ENCODE data around the gene GREB1.

GREB1 gene

DNA sequence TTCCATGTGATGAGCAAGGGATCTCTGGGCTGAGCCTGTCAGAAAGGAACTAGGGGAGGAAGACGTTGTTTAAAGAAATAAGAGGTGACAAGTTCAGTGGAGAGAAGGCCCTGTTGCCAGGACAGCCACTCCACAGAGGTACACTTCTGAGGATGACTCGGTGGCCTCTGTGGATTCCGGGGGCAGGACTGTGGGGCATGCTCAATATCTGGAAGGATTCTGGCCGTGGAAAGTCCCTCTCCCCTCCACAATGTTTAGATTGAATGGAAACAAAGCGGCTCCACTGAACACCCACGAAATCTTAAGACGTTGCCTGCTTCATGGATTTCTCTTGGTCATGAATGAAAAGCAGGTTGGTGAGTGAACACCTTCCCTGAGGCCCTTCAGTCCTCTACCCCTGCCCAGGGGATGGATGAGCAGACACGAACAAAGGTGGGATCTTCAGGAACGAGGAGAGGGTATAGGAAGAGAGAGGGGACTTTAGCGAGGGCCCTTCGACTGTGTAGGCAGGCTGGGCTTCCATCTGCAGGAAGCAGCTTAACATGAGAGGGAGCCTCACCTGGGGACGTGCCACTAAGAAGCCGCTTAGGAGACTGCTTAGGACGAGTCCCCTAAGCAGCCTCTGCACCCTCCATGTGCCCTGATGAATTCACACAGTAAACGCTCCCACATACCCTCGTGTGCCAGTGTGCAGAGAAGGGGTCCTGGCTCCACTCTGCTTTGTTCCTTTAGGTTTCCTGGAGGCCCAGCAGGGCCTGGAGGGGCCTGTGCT is 134.2 kb downstream of the GREB1 start:
- Histone ChIP-seq H3K4me1 (ENCODE audit: control insufficient read depth, insufficient read depth, low read length, poor library complexity, severe bottlenecking) (peaks cover 3% of the 10 kb centered on the region), H3K36me3 (ENCODE audit: control insufficient read depth, insufficient read depth, low read length) (no peaks in the 10 kb centered on the region), H3K27ac (ENCODE audit: low read depth, low read length, severe bottlenecking) (no peak overlapping the region), H3K4me3 (ENCODE audit: extremely low read depth, insufficient read depth, low read length, poor library complexity, severe bottlenecking) (no peak overlapping the region), H3K9me3 (ENCODE audit: control insufficient read depth, low read length) (peaks cover 4% of the 10 kb centered on the region)
- WGBS, 2 experiments (ENCODE audit: insufficient coverage in 2 of 2) = 92 to 95% methylated on average over 13 of the region's 16 CpGs

DNA sequence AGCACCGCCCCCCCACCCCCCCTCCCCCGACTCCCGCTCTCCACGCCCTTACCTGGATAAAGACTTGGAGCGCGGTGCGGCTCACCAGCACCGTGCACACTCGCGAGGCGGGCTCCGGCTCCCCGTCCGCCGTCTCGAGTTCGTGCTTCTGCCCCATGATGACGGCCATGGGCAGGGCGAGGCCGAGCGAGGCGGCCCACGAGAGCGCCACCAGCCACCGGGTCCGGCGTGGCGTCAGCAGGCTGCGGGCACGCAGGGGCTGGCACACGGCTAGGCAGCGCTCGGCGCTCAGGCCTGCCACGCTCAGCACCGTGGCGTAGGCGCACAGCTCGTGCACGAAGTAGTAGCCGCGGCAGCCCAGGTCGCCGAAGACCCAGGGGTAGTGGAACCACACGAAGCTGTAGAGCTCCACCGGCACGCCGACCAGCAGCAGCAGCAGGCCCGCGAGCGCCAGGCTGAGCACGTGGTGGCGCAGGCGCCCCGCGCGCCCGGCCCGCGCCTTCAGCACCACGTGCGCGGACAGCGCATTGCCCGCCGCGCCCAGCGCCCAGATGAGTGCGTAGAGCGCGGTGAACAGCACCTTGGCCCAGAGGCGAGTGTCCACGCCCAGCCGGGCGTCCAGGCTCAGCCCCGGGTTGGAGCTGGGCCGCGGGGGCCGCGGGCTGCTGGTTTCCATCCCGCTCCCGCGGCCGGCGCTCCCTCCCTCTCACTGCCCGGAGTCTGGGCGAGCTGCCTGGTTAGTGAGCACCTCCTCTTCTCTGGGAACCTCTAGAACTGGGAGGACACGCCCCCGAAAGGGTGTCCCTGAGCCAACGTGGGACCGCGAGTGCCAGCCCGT is 135.8 kb downstream of the GREB1 start, which contains the start of gene NTSR2:
NTSR2 (minus strand) TSS at position 742 of the 838 bp plus-strand sequence; CDS start at position 676, 66 bp downstream.
- Histone ChIP-seq H3K27ac (ENCODE audit: low read depth, low read length, severe bottlenecking) (no peak within 1 kb of the TSS), H3K36me3 (ENCODE audit: control insufficient read depth, insufficient read depth, low read length) (no peaks in the 10 kb centered on the region), H3K4me3 (ENCODE audit: extremely low read depth, insufficient read depth, low read length, poor library complexity, severe bottlenecking) (no peak within 1 kb of the TSS), H3K4me1 (ENCODE audit: control insufficient read depth, insufficient read depth, low read length, poor library complexity, severe bottlenecking) (peaks cover 3% of the 10 kb centered on the region), H3K9me3 (ENCODE audit: control insufficient read depth, low read length) (no peaks in the 10 kb centered on the region)
- 37 to 43% methylated on average over 70 to 90 of the region's 93 CpGs for WGBS, 2 experiments (ENCODE audit: insufficient coverage in 2 of 2)

DNA sequence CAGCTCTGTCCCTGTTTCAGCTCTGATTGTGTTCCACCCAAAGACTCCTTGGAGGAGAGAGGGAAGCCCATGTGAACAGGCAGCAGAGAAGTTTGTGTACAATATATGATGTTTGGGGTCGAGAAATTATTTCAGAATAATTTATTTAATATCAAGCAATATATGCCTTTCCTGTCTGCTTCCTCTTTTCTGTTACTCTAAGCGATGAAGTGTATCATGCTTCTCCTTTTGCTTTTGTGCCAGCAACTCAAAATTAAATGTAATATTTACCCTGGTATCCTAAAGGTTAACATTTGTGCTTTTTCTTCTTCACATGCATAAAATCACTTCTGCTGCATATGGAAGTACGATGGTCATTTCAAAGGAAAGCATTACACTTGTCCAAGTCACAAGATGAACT is 138.6 kb downstream of the GREB1 start:
- Histone ChIP-seq H3K9me3 (ENCODE audit: control insufficient read depth, low read length) (no peaks in the 10 kb centered on the region), H3K4me3 (ENCODE audit: extremely low read depth, insufficient read depth, low read length, poor library complexity, severe bottlenecking) (no peak overlapping the region), H3K36me3 (ENCODE audit: control insufficient read depth, insufficient read depth, low read length) (no peaks in the 10 kb centered on the region), H3K4me1 (ENCODE audit: control insufficient read depth, insufficient read depth, low read length, poor library complexity, severe bottlenecking) (peaks cover 3% of the 10 kb centered on the region), H3K27ac (ENCODE audit: low read depth, low read length, severe bottlenecking) (no peak overlapping the region)
- WGBS, 2 experiments (ENCODE audit: insufficient coverage in 2 of 2) = 100% methylated on average over 1 of the region's 3 CpGs; no CpG with 5 or more reads in 1 of the 2 experiments

DNA sequence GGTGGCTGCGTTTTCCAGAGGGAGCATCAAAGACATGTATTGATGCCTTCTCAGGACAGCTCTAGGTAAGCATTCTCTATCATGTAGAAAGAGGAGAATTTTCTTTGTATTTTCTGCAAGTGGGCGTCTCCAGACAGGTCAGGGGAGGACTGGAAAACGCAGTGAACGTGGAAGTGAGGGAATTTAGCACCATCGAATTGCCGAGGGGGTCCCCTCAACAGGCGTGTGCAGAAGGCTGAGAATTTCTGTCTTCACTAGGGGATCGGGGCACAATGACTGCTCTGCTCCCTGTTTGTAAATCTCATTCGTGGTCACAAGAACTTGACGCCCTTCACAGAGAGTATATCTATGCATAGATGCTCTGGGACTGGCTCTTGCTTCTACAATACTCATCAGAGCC is 141.1 kb downstream of the GREB1 start:
- Histone ChIP-seq H3K36me3 (ENCODE audit: control insufficient read depth, insufficient read depth, low read length) (no peaks in the 10 kb centered on the region), H3K9me3 (ENCODE audit: control insufficient read depth, low read length) (no peaks in the 10 kb centered on the region), H3K27ac (ENCODE audit: low read depth, low read length, severe bottlenecking) (no peak overlapping the region), H3K4me1 (ENCODE audit: control insufficient read depth, insufficient read depth, low read length, poor library complexity, severe bottlenecking) (peaks cover 3% of the 10 kb centered on the region), H3K4me3 (ENCODE audit: extremely low read depth, insufficient read depth, low read length, poor library complexity, severe bottlenecking) (no peak overlapping the region)
- 85 to 88% methylated on average over 10 of the region's 10 CpGs for WGBS, 2 experiments (ENCODE audit: insufficient coverage in 2 of 2)

DNA sequence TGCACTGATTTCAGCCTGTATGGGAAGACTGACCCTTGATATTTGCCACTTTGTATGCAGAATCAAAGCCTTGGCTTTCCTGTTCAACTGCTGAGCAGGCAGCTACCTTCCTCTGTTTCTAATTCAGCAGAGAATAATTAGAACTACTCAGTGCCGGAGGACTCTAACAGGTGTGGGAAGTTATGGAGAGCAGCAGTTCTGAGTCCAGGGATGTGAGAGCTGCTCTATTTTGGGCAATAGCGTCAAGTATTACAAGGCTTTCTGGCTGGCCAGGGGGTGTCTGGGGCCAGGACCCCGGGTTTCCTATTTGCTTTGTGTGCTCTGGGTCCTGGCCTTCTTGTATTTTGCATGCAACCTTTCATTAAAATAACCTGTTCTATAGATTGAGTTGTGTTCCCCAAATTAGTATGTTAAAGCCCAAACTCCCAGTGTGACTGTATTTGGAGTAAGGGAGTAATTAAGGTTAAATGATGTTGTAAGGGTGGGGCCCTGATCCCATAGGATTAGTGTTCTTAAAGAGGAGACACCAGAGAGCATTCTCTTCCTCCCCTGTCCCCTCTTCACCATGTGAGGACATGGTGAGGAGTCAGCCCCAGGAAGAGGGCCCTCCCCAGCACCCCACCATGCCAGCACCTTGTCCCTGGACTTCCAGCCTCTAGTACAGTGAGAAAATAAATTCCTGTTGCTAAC is 141.7 kb downstream of the GREB1 start:
- Histone ChIP-seq H3K4me3 (ENCODE audit: extremely low read depth, insufficient read depth, low read length, poor library complexity, severe bottlenecking) (no peak overlapping the region), H3K9me3 (ENCODE audit: control insufficient read depth, low read length) (no peaks in the 10 kb centered on the region), H3K36me3 (ENCODE audit: control insufficient read depth, insufficient read depth, low read length) (no peaks in the 10 kb centered on the region), H3K27ac (ENCODE audit: low read depth, low read length, severe bottlenecking) (no peak overlapping the region), H3K4me1 (ENCODE audit: control insufficient read depth, insufficient read depth, low read length, poor library complexity, severe bottlenecking) (no peaks in the 10 kb centered on the region)
- 85 to 100% methylated on average over 1 to 2 of the region's 3 CpGs for WGBS, 2 experiments (ENCODE audit: insufficient coverage in 2 of 2)

DNA sequence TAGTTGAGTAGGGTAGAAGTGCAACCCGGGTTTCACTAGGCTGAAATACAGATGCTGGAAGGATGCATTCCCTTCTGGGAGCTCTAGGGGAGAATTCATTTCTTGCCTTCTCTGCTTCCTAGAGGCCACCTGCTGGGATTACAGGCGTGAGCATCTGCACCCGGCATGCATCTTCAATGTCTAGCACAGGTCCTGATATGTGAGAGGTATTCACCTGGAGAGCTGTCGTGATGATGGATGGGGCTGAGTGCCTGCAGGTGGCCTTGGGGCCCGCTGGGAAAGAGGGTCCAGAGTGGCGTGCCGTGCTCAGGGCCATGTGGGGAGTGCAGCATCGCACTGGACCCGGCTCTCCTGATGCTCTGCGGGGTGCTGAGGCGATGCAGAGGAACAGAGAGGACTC is 142.8 kb downstream of the GREB1 start:
- H3K36me3 ChIP-seq (ENCODE audit: control insufficient read depth, insufficient read depth, low read length) = no peaks in the 10 kb centered on the region
- 85 to 89% methylated on average over 5 to 7 of the region's 11 CpGs for WGBS, 2 experiments (ENCODE audit: insufficient coverage in 2 of 2)
- no peak overlapping the region for H3K4me3 ChIP-seq (ENCODE audit: extremely low read depth, insufficient read depth, low read length, poor library complexity, severe bottlenecking)
- no peaks in the 10 kb centered on the region for H3K4me1 ChIP-seq (ENCODE audit: control insufficient read depth, insufficient read depth, low read length, poor library complexity, severe bottlenecking)
- no peaks in the 10 kb centered on the region for H3K9me3 ChIP-seq (ENCODE audit: control insufficient read depth, low read length)
- H3K27ac ChIP-seq (ENCODE audit: low read depth, low read length, severe bottlenecking) = no peak overlapping the region

DNA sequence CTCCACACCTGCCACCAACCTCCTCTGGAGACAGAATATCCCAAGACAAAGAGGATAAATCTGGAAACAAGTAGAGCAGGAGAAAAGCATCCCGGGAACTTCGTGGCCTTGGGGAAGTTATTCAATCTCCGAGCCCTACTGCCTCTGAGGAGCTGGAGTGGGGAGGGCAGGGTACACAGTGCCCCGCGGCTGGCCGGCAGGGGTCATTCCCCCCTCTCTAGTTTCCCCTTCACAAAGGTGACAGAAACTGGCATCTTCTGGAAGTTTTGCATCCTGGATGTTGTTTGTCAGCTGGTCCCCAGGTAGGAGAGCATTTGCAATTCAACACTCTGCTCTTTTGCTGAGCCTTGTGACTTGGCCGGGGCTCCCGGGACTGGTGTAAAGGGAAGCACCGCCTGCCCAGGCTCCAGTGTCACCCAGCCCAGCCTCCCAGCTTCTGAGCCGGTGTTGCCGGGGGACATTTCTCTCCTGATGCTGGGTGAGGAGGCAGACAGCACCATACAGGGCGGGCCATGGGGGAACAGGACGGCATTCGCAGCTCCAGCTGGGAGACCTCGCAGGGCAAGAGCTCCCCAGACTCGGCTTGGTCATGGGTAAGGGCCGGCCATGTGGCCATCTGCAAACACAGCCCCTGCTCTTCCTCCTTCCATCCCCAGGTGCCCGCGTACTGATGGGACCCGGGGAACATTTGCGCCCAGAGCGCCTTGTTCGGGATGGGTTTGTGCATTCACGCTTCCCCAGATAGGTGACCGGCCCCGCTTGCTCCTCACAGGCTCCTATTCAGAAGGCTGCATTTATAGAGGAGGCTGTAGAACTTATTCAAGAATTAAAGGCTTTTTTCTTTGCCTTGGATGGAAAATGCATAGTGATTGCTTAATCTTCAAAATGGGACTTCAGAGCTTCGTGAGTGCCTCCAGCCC is 143.6 kb downstream of the GREB1 start:
- H3K27ac ChIP-seq (ENCODE audit: low read depth, low read length, severe bottlenecking) = no peak overlapping the region
- H3K4me3 ChIP-seq (ENCODE audit: extremely low read depth, insufficient read depth, low read length, poor library complexity, severe bottlenecking) = no peak overlapping the region
- no peaks in the 10 kb centered on the region for H3K36me3 ChIP-seq (ENCODE audit: control insufficient read depth, insufficient read depth, low read length)
- 56 to 60% methylated on average over 19 to 26 of the region's 27 CpGs for WGBS, 2 experiments (ENCODE audit: insufficient coverage in 2 of 2)
- no peaks in the 10 kb centered on the region for H3K9me3 ChIP-seq (ENCODE audit: control insufficient read depth, low read length)
- H3K4me1 ChIP-seq (ENCODE audit: control insufficient read depth, insufficient read depth, low read length, poor library complexity, severe bottlenecking) = no peaks in the 10 kb centered on the region

DNA sequence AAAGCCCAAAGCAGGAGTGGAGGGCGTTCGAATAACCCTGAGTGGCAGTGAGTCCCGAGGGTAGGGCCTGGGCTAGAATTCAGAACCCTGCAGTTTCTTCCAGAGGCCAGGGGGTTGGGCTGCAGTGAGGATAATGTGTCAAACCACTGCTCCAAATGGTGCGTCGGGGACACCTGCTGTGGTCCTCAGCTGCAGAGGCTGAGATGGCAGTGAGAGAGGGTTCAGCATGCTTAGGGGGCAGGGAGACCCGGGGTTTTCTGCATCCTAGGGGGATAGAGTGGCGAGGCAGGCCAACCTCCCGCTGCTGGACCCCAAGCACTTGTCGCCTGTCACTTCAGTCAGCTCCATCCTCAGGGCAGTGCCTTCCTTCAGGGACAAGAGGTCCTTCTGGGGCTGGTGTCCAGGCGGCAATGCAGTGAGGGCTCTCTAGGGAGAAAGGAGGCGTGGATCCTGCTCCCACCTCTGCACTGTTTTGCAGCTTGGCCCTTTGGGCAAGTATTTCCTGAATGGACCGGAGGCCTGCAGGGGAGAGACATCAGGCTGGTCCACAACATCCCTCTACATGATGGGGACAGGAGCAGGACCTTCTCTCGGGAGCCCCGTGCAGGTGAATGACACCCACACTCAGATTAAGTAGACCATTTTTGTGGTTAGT is 144.6 kb downstream of the GREB1 start:
- no peaks in the 10 kb centered on the region for H3K4me1 ChIP-seq (ENCODE audit: control insufficient read depth, insufficient read depth, low read length, poor library complexity, severe bottlenecking)
- WGBS, 2 experiments (ENCODE audit: insufficient coverage in 2 of 2) = 74 to 77% methylated on average over 8 to 13 of the region's 14 CpGs
- H3K9me3 ChIP-seq (ENCODE audit: control insufficient read depth, low read length) = no peaks in the 10 kb centered on the region
- no peak overlapping the region for H3K27ac ChIP-seq (ENCODE audit: low read depth, low read length, severe bottlenecking)
- H3K4me3 ChIP-seq (ENCODE audit: extremely low read depth, insufficient read depth, low read length, poor library complexity, severe bottlenecking) = no peak overlapping the region
- H3K36me3 ChIP-seq (ENCODE audit: control insufficient read depth, insufficient read depth, low read length) = no peaks in the 10 kb centered on the region

DNA sequence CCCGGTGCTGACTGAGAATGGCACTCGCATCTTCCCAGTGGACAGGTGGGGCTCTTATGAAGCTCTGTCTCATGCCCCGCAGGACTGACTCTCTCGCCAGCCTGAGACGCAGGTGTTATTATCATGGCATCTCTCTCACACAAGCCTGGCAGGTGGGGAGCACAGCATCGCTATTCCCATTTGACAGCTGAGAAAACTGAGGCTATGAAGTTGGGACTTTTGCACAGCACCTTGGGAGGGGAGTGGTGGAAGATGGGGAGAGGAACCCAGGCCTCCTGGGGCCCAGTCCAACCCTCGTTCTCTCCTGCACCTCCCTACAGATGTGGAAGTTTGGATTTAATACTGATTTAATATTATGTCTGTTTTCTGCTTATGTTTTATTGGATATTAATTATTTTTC is 145.2 kb downstream of the GREB1 start:
- Histone ChIP-seq H3K36me3 (ENCODE audit: control insufficient read depth, insufficient read depth, low read length) (no peaks in the 10 kb centered on the region), H3K9me3 (ENCODE audit: control insufficient read depth, low read length) (no peaks in the 10 kb centered on the region), H3K4me1 (ENCODE audit: control insufficient read depth, insufficient read depth, low read length, poor library complexity, severe bottlenecking) (no peaks in the 10 kb centered on the region), H3K4me3 (ENCODE audit: extremely low read depth, insufficient read depth, low read length, poor library complexity, severe bottlenecking) (no peak overlapping the region), H3K27ac (ENCODE audit: low read depth, low read length, severe bottlenecking) (no peak overlapping the region)
- 77 to 96% methylated on average over 5 to 6 of the region's 7 CpGs for WGBS, 2 experiments (ENCODE audit: insufficient coverage in 2 of 2)

Measured in mesodermal cell (in vitro differentiated cells).